ENCODE data around the gene GRAP. TPM values are rescaled to one million over a fixed set of nuclear protein-coding genes. Genes with fewer than 3 reads are reported as not detected.

GRAP gene
- total RNA-seq, 1 experiment from 2014 or later = 0.21 TPM

DNA sequence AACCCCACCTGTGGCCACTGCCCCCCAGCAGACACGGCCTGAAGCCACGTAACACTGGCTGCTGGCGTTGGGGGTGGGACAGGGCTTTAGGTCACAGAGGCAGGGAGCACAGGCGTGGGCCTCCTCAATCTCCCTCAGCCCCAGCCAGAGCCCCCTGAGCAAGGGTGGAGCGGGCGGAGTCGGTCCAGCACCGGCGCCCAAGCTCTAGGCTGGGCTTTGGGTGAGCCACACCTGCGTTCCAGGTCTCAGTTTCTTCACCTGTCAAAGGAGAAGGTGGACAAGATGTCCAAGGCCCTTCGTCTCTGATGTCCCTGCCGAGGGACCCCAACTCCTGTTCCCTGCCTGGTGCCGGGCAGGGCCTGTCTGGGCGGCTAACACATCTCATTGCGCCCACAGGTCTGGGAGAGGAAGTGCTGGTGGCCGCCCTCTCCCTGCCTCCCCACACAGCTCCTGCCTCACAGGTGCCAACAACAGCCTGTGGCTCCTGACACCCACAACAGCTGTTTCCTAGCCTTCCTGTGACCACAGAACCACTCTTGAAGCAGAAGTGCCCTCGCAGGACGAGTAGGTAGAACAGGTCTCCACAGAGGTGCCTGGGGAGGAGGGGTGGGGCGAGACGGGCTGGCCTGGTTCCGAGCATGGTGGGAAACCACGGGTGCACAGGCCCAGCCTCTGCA, 54.2 kb downstream of the GRAP start:
- intact Hi-C loops (cut with micrococcal nuclease; ENCODE audit: unreplicated experiment) (no loop called here), in situ Hi-C loops (cut with HindIII; ENCODE audit: low pct_unique_long_range_greater_than_20kb, low sequenced_read_pairs) (no loop called here)
- H3K36me3 ChIP-seq (ENCODE audit: control insufficient read depth, insufficient read depth, low read length) = no peaks in the 10 kb centered on the region
- DNase-seq (ENCODE audit: low read depth, low spot score) = no peak
- H3K27ac ChIP-seq (ENCODE audit: low read length) = no peak overlapping the region
- H3K27me3 ChIP-seq (ENCODE audit: control insufficient read depth, insufficient read depth, low read length) = no peaks in the 10 kb centered on the region
- ChIA-PET CTCF (no interaction called here), POLR2A (no interaction called here)
- H3K4me1 ChIP-seq (ENCODE audit: control insufficient read depth, insufficient read depth, low read length) = 0 out of 2 replicates have a peak, but pooled peaks cover 4% of the 10 kb centered on the region
- ATAC-seq = no peak
- no TSS peak for BruUV-seq (replicated peaks)
- H3K9me3 ChIP-seq (ENCODE audit: control insufficient read depth, insufficient read depth, low read depth, low read length) = no peaks in the 10 kb centered on the region; the same call in 1 of the 2 replicates
- H3K4me3 ChIP-seq (ENCODE audit: low read depth in 2 of 2, low read length in 2 of 2) = no peak overlapping the region
- TF ChIP-seq, protein P1, sequence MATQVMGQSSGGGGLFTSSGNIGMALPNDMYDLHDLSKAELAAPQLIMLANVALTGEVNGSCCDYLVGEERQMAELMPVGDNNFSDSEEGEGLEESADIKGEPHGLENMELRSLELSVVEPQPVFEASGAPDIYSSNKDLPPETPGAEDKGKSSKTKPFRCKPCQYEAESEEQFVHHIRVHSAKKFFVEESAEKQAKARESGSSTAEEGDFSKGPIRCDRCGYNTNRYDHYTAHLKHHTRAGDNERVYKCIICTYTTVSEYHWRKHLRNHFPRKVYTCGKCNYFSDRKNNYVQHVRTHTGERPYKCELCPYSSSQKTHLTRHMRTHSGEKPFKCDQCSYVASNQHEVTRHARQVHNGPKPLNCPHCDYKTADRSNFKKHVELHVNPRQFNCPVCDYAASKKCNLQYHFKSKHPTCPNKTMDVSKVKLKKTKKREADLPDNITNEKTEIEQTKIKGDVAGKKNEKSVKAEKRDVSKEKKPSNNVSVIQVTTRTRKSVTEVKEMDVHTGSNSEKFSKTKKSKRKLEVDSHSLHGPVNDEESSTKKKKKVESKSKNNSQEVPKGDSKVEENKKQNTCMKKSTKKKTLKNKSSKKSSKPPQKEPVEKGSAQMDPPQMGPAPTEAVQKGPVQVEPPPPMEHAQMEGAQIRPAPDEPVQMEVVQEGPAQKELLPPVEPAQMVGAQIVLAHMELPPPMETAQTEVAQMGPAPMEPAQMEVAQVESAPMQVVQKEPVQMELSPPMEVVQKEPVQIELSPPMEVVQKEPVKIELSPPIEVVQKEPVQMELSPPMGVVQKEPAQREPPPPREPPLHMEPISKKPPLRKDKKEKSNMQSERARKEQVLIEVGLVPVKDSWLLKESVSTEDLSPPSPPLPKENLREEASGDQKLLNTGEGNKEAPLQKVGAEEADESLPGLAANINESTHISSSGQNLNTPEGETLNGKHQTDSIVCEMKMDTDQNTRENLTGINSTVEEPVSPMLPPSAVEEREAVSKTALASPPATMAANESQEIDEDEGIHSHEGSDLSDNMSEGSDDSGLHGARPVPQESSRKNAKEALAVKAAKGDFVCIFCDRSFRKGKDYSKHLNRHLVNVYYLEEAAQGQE (IDR thresholded peaks at IDR 0.05; ENCODE audit: insufficient read depth in 1 of 2, low read depth in 2 of 2, low read length in 1 of 2) = no peak
- TF ChIP-seq, protein P2, sequence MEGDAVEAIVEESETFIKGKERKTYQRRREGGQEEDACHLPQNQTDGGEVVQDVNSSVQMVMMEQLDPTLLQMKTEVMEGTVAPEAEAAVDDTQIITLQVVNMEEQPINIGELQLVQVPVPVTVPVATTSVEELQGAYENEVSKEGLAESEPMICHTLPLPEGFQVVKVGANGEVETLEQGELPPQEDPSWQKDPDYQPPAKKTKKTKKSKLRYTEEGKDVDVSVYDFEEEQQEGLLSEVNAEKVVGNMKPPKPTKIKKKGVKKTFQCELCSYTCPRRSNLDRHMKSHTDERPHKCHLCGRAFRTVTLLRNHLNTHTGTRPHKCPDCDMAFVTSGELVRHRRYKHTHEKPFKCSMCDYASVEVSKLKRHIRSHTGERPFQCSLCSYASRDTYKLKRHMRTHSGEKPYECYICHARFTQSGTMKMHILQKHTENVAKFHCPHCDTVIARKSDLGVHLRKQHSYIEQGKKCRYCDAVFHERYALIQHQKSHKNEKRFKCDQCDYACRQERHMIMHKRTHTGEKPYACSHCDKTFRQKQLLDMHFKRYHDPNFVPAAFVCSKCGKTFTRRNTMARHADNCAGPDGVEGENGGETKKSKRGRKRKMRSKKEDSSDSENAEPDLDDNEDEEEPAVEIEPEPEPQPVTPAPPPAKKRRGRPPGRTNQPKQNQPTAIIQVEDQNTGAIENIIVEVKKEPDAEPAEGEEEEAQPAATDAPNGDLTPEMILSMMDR (IDR thresholded peaks at IDR 0.05) = no peak
- TF ChIP-seq TCF7L2 (IDR thresholded peaks at IDR 0.05; ENCODE audit: low read depth, low read length) = no peak
- no peak for TF ChIP-seq POLR2AphosphoS5 (IDR thresholded peaks at IDR 0.05; ENCODE audit: low read depth, low read length)
- TF ChIP-seq SIN3A (IDR thresholded peaks at IDR 0.05; ENCODE audit: borderline replicate concordance, insufficient read depth, low read depth, low read length) = no peak

DNA sequence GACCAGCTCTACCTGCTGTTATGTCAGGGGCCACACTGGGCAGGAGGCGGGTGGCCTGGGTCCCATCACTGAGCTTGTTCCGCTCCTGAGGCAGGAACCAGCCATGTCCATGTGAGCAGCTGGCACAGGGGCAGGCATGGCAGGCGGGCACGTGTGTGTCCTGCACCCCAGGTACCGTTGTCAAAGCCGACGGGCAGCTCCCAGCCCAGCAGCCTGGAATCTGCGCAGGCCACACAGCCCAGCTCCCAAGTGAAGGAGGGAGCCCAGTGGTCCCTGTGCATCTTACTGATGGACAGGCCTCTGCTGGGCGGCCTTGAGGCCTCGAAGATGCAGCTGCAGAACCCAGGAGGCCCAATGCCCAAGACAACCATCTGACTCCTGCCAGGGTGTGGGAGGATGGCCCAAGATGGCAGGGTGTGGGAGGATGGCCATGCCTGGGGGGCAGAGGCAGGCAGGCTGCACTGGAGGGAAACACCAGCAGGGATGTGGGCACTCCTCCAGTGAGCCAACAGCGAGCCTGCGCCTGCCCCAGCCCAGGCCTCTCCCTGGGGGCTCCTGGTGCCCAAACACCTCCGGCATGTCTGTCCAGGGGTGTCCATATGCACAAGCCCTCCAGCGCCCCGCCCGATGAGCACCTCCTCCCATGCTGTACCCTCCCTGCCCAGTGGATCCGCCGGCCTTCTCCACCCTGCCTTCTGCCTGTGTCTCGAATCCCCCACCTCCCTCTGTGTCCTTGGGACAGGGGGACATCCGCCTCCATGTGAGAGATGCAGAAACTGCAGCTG, 55.0 kb downstream of the GRAP start:
- DNase-seq (ENCODE audit: low read depth, low spot score) = no peak
- no peak for ATAC-seq
- in situ Hi-C loops (cut with HindIII; ENCODE audit: low pct_unique_long_range_greater_than_20kb, low sequenced_read_pairs) = no loop called here
- ChIA-PET CTCF (no interaction called here), POLR2A (no interaction called here)
- BruUV-seq (replicated peaks) = no TSS peak
- TF ChIP-seq, protein P2 (IDR thresholded peaks at IDR 0.05) = no peak
- 0 out of 2 replicates have a peak, but pooled peaks cover 4% of the 10 kb centered on the region for H3K4me1 ChIP-seq (ENCODE audit: control insufficient read depth, insufficient read depth, low read length)
- no peak overlapping the region for H3K4me3 ChIP-seq (ENCODE audit: low read depth in 2 of 2, low read length in 2 of 2)
- no peaks in the 10 kb centered on the region; the same call in 1 of the 2 replicates for H3K9me3 ChIP-seq (ENCODE audit: control insufficient read depth, insufficient read depth, low read depth, low read length)
- no peaks in the 10 kb centered on the region for H3K27me3 ChIP-seq (ENCODE audit: control insufficient read depth, insufficient read depth, low read length)
- no peaks in the 10 kb centered on the region for H3K36me3 ChIP-seq (ENCODE audit: control insufficient read depth, insufficient read depth, low read length)
- intact Hi-C loops (cut with micrococcal nuclease; ENCODE audit: unreplicated experiment) = no loop called here
- no peak overlapping the region for H3K27ac ChIP-seq (ENCODE audit: low read length)

All from Panc1 (cell line).